Mononuclear cell (primary cell): ENCODE results near the gene KIAA0408. TPM values are rescaled to one million over a fixed set of nuclear protein-coding genes. Genes with fewer than 3 reads are reported as not detected.

Experiments used
- H3K27me3 ChIP-seq: 2 replicates; pipeline ENCODE4 v1.6.0; 2011; ENCODE audit warnings: low read length, control low read depth; ENCODE audit not compliant: insufficient read depth
- H3K4me1 ChIP-seq: 2 replicates; pipeline ENCODE4 v1.5.1; 2011; ENCODE audit warnings: mild to moderate bottlenecking, low read length, control low read depth; ENCODE audit not compliant: insufficient read depth
- H3K4me3 ChIP-seq: 2 replicates; pipeline ENCODE4 v1.5.1; 2011; ENCODE audit warnings: mild to moderate bottlenecking, low read length, moderate library complexity
- H3K9me3 ChIP-seq: 2 replicates; pipeline ENCODE4 v1.5.1; 2011; ENCODE audit warnings: low read depth, mild to moderate bottlenecking, control low read depth, low read length
- total RNA-seq: library from RNA; depleted of rRNA; stranded (reverse); fragments of >200 nt; gene quantifications from one replicate; pipeline ENCODE4 v1.2.3, GENCODE V29; 2012

The KIAA0408 gene
- total RNA-seq = 1.0 TPM

- H3K4me3 ChIP-seq = no peak within 1 kb of the TSS
- peaks cover 23% of the 10 kb centered on the region for H3K4me1 ChIP-seq
- H3K27me3 ChIP-seq = no peaks in the 10 kb centered on the region
- no peaks in the 10 kb centered on the region for H3K9me3 ChIP-seq
These were observed at the start of gene KIAA0408 for GRCh38 chr6:127459231-127459641. KIAA0408 (minus strand) TSS chr6:127459389; CDS start chr6:127453981, 5,408 bp downstream.

- Histone ChIP-seq H3K9me3 (no peaks in the 10 kb centered on the region), H3K27me3 (peaks cover 3% of the 10 kb centered on the region), H3K4me3 (no peak overlapping the region), H3K4me1 (no peaks in the 10 kb centered on the region)
These were observed 47.7 kb upstream of the KIAA0408 start for GRCh38 chr6:127506894-127507293.

- H3K27me3 ChIP-seq = no peaks in the 10 kb centered on the region
- no peaks in the 10 kb centered on the region for H3K9me3 ChIP-seq
- no peak overlapping the region for H3K4me3 ChIP-seq
- no peaks in the 10 kb centered on the region for H3K4me1 ChIP-seq
These were observed 43.8 kb upstream of the KIAA0408 start for GRCh38 chr6:127503022-127503421.

GRCh38 chr6:127497410-127497809, 38.2 kb upstream of the KIAA0408 start:
- no peaks in the 10 kb centered on the region for H3K4me1 ChIP-seq
- no peaks in the 10 kb centered on the region for H3K9me3 ChIP-seq
- no peak overlapping the region for H3K4me3 ChIP-seq
- peaks cover 2% of the 10 kb centered on the region for H3K27me3 ChIP-seq

GRCh38 chr6:127496471-127496870, 37.3 kb upstream of the KIAA0408 start:
- Histone ChIP-seq H3K9me3 (no peaks in the 10 kb centered on the region), H3K4me1 (no peaks in the 10 kb centered on the region), H3K27me3 (peaks cover 2% of the 10 kb centered on the region), H3K4me3 (no peak overlapping the region)

GRCh38 chr6:127494240-127494767, 35.1 kb upstream of the KIAA0408 start:
- Histone ChIP-seq H3K27me3 (peaks cover 2% of the 10 kb centered on the region), H3K4me3 (no peak overlapping the region)

GRCh38 chr6:127489248-127489647, 30.1 kb upstream of the KIAA0408 start:
- no peaks in the 10 kb centered on the region for H3K27me3 ChIP-seq
- no peak overlapping the region for H3K4me3 ChIP-seq
- peaks cover 4% of the 10 kb centered on the region for H3K4me1 ChIP-seq
- no peaks in the 10 kb centered on the region for H3K9me3 ChIP-seq

More at GRCh38 chr6:127494240-127494767, 35.1 kb upstream of the KIAA0408 start:
- no peaks in the 10 kb centered on the region for H3K4me1 ChIP-seq
- H3K9me3 ChIP-seq = no peaks in the 10 kb centered on the region

- Histone ChIP-seq H3K27me3 (no peaks in the 10 kb centered on the region), H3K9me3 (no peaks in the 10 kb centered on the region), H3K4me3 (no peak overlapping the region), H3K4me1 (peaks cover 13% of the 10 kb centered on the region)
These were observed 27.7 kb upstream of the KIAA0408 start for GRCh38 chr6:127486934-127487333.

GRCh38 chr6:127484212-127484863, 25.1 kb upstream of the KIAA0408 start:
- Histone ChIP-seq H3K9me3 (no peaks in the 10 kb centered on the region), H3K4me1 (peaks cover 13% of the 10 kb centered on the region), H3K4me3 (no peak overlapping the region), H3K27me3 (no peaks in the 10 kb centered on the region)

GRCh38 chr6:127483399-127484055, 24.3 kb upstream of the KIAA0408 start:
- no peak overlapping the region for H3K4me3 ChIP-seq
- H3K9me3 ChIP-seq = no peaks in the 10 kb centered on the region
- H3K4me1 ChIP-seq = peaks cover 13% of the 10 kb centered on the region
- no peaks in the 10 kb centered on the region for H3K27me3 ChIP-seq

- H3K27me3 ChIP-seq = no peaks in the 10 kb centered on the region
- no peaks in the 10 kb centered on the region for H3K9me3 ChIP-seq
- peaks cover 13% of the 10 kb centered on the region for H3K4me1 ChIP-seq
- H3K4me3 ChIP-seq = no peak overlapping the region
These were observed 23.1 kb upstream of the KIAA0408 start for GRCh38 chr6:127482325-127482724.

- peaks cover 13% of the 10 kb centered on the region for H3K4me1 ChIP-seq
- H3K9me3 ChIP-seq = no peaks in the 10 kb centered on the region
- H3K27me3 ChIP-seq = no peaks in the 10 kb centered on the region
- no peak overlapping the region for H3K4me3 ChIP-seq
These were observed 22.4 kb upstream of the KIAA0408 start for GRCh38 chr6:127481628-127482027.

- Histone ChIP-seq H3K27me3 (no peaks in the 10 kb centered on the region), H3K4me1 (peaks cover 13% of the 10 kb centered on the region), H3K4me3 (no peak overlapping the region), H3K9me3 (no peaks in the 10 kb centered on the region)
These were observed 21.9 kb upstream of the KIAA0408 start for GRCh38 chr6:127481111-127481510.

GRCh38 chr6:127477658-127478057, 18.5 kb upstream of the KIAA0408 start:
- Histone ChIP-seq H3K9me3 (no peaks in the 10 kb centered on the region), H3K4me3 (no peak overlapping the region), H3K27me3 (no peaks in the 10 kb centered on the region), H3K4me1 (no peaks in the 10 kb centered on the region)

- H3K4me3 ChIP-seq = no peak overlapping the region
These were observed 16.6 kb upstream of the KIAA0408 start for GRCh38 chr6:127475823-127476176.

More at GRCh38 chr6:127475823-127476176, 16.6 kb upstream of the KIAA0408 start:
- no peaks in the 10 kb centered on the region for H3K9me3 ChIP-seq
- no peaks in the 10 kb centered on the region for H3K27me3 ChIP-seq
- H3K4me1 ChIP-seq = no peaks in the 10 kb centered on the region
